Rectal smooth muscle tissue (tissue), 1 donor: ENCODE results near the gene ATG10.
"Not testable (repeated sequence)": the region's sequence is repeated elsewhere in the genome, so short reads cannot be mapped to it uniquely, and the experiment has no call there.

Experiments used
- H3K27ac ChIP-seq: one replicate; pipeline ENCODE4 v1.7.0; 2013; ENCODE audit warnings: low read depth, low read length, inconsistent platforms
- H3K27me3 ChIP-seq: one replicate; pipeline ENCODE4 v1.7.0; 2013; ENCODE audit warnings: low read length; ENCODE audit not compliant: control insufficient read depth, insufficient read depth
- H3K36me3 ChIP-seq: one replicate; pipeline ENCODE4 v1.7.0; 2013; ENCODE audit warnings: low read length; ENCODE audit not compliant: control insufficient read depth, insufficient read depth
- H3K4me1 ChIP-seq: one replicate; pipeline ENCODE4 v1.7.0; 2013; ENCODE audit warnings: low read length; ENCODE audit not compliant: control insufficient read depth, insufficient read depth
- H3K4me3 ChIP-seq: one replicate; pipeline ENCODE4 v1.7.0; 2013; ENCODE audit warnings: low read length
- H3K9ac ChIP-seq: one replicate; pipeline ENCODE4 v1.7.0; 2013; ENCODE audit warnings: low read length

ATG10 gene

GRCh38 chr5:82272571-82273356 lies 300.9 kb downstream of the ATG10 start:
- H3K4me1 ChIP-seq, H3K9ac ChIP-seq, H3K27ac ChIP-seq, H3K27me3 ChIP-seq, H3K4me3 ChIP-seq: not testable (repeated sequence)
- H3K36me3 ChIP-seq = peaks cover 16% of the 10 kb centered on the region

GRCh38 chr5:82273426-82273825 lies 301.6 kb downstream of the ATG10 start:
- H3K36me3 ChIP-seq = peaks cover 16% of the 10 kb centered on the region
- H3K27ac ChIP-seq = not testable (repeated sequence)

GRCh38 chr5:82274343-82275211 lies 302.8 kb downstream of the ATG10 start:
- Histone ChIP-seq H3K27ac (no peak overlapping the region), H3K9ac (no peak overlapping the region)

More at GRCh38 chr5:82273426-82273825, 301.6 kb downstream of the ATG10 start:
- H3K4me1 ChIP-seq, H3K4me3 ChIP-seq, H3K9ac ChIP-seq, H3K27me3 ChIP-seq: not testable (repeated sequence)

GRCh38 chr5:82275216-82275664 lies 303.4 kb downstream of the ATG10 start:
- H3K27me3 ChIP-seq = no peaks in the 10 kb centered on the region
- peaks cover 5% of the 10 kb centered on the region for H3K4me1 ChIP-seq
- no peak overlapping the region for H3K27ac ChIP-seq
- peaks cover 16% of the 10 kb centered on the region for H3K36me3 ChIP-seq
- H3K9ac ChIP-seq = no peak overlapping the region
- H3K4me3 ChIP-seq = no peak overlapping the region

More at GRCh38 chr5:82274343-82275211, 302.8 kb downstream of the ATG10 start:
- Histone ChIP-seq H3K4me1 (peaks cover 5% of the 10 kb centered on the region), H3K27me3 (no peaks in the 10 kb centered on the region), H3K4me3 (no peak overlapping the region), H3K36me3 (peaks cover 16% of the 10 kb centered on the region)

- H3K4me3 ChIP-seq = peak overlapping the region; percentile 97
- no peaks in the 10 kb centered on the region for H3K27me3 ChIP-seq
- peaks cover 16% of the 10 kb centered on the region for H3K36me3 ChIP-seq
- H3K27ac ChIP-seq = peak overlapping the region; percentile 77
- peak overlapping the region; percentile 72 for H3K9ac ChIP-seq
- H3K4me1 ChIP-seq = peaks cover 5% of the 10 kb centered on the region
Observed at GRCh38 chr5:82276800-82277612, 305.2 kb downstream of the ATG10 start.

GRCh38 chr5:82277613-82277986 lies 305.8 kb downstream of the ATG10 start:
- H3K4me3 ChIP-seq = peak overlapping the region; percentile 97
- peak overlapping the region; percentile 72 for H3K9ac ChIP-seq
- peak overlapping the region; percentile 77 for H3K27ac ChIP-seq
- peaks cover 5% of the 10 kb centered on the region for H3K4me1 ChIP-seq
- no peaks in the 10 kb centered on the region for H3K27me3 ChIP-seq
- peaks cover 16% of the 10 kb centered on the region for H3K36me3 ChIP-seq

- peaks cover 5% of the 10 kb centered on the region for H3K4me1 ChIP-seq
- H3K4me3 ChIP-seq = peak within 1 kb of the TSS; percentile 97
- no peaks in the 10 kb centered on the region for H3K27me3 ChIP-seq
- H3K36me3 ChIP-seq = peaks cover 16% of the 10 kb centered on the region
- H3K27ac ChIP-seq = peak within 1 kb of the TSS; percentile 77
- H3K9ac ChIP-seq = peak within 1 kb of the TSS; percentile 72
Observed at GRCh38 chr5:82277987-82278710, 306.3 kb downstream of the ATG10 start, which contains the start of gene RPS23. TSS of gene RPS23 (minus strand) at chr5:82278354. CDS start at chr5:82278323, 31 bp downstream.

- peaks cover 5% of the 10 kb centered on the region for H3K4me1 ChIP-seq
- peak overlapping the region; percentile 59 for H3K9ac ChIP-seq
- H3K27me3 ChIP-seq = no peaks in the 10 kb centered on the region
- peak overlapping the region; percentile 97 for H3K4me3 ChIP-seq
- H3K36me3 ChIP-seq = peaks cover 16% of the 10 kb centered on the region
- H3K27ac ChIP-seq = peak overlapping the region; percentile 77
Observed at GRCh38 chr5:82278711-82279370, 307.0 kb downstream of the ATG10 start.

GRCh38 chr5:82283893-82284292 lies 312.1 kb downstream of the ATG10 start:
- no peak overlapping the region for H3K27ac ChIP-seq
- no peak overlapping the region for H3K4me3 ChIP-seq
- no peaks in the 10 kb centered on the region for H3K36me3 ChIP-seq
- H3K9ac ChIP-seq = no peak overlapping the region
- H3K4me1 ChIP-seq = no peaks in the 10 kb centered on the region
- no peaks in the 10 kb centered on the region for H3K27me3 ChIP-seq

GRCh38 chr5:82285206-82285605 lies 313.4 kb downstream of the ATG10 start:
- H3K27me3 ChIP-seq = no peaks in the 10 kb centered on the region
- H3K27ac ChIP-seq = no peak overlapping the region
- no peaks in the 10 kb centered on the region for H3K4me1 ChIP-seq
- no peak overlapping the region for H3K4me3 ChIP-seq
- no peaks in the 10 kb centered on the region for H3K36me3 ChIP-seq
- H3K9ac ChIP-seq = no peak overlapping the region

GRCh38 chr5:82287625-82288024 lies 315.8 kb downstream of the ATG10 start:
- Histone ChIP-seq H3K9ac (no peak overlapping the region), H3K27me3 (no peaks in the 10 kb centered on the region), H3K27ac (no peak overlapping the region), H3K36me3 (no peaks in the 10 kb centered on the region), H3K4me3 (no peak overlapping the region), H3K4me1 (no peaks in the 10 kb centered on the region)
